Hepatocyte (in vitro differentiated cells): Measurements from ENCODE around the gene PGM1.

Experiments used
- EZH2 ChIP-seq: fragments of 200-600 bp; sonication (generic); IDR thresholded peaks from 2 replicates; pipeline ENCODE4 v1.6.1; 2016; ENCODE audit warnings: antibody characterized with exemption, mild to moderate bottlenecking, borderline replicate concordance
- EZH2phosphoT487 ChIP-seq: fragments of 200-600 bp; sonication (generic); IDR thresholded peaks from one replicate; pipeline ENCODE4 v1.6.1; 2018; ENCODE audit warnings: antibody characterized with exemption, mild to moderate bottlenecking, low read depth, moderate library complexity; ENCODE audit not compliant: unreplicated experiment, severe bottlenecking
- TF ChIP-seq, protein P1 (sequence below): fragments of 200-600 bp; sonication (generic); IDR thresholded peaks from 2 replicates; pipeline ENCODE4 v1.5.1; 2016; ENCODE audit warnings: antibody characterized with exemption, mild to moderate bottlenecking; ENCODE audit not compliant: poor library complexity

DNA sequence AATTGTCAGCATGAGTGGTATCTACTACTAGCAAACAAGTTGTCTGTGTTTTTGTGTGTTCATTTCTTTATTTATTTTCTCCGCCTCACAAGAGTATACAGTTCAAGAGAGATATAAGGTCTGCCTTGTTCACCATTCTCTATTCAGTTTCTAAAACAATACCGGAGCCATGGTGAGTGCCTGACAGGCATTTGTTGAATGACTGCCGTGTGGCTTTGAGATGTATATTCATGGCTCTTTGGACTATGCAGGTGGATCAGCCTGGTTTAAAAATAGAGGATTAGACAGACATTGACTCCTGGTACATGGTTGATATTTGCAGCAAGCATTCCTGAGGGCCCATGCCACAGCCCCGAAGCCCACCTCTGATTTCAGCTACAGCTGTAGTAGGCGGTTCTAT, 89.7 kb downstream of the PGM1 start:
- TF ChIP-seq, protein P1, sequence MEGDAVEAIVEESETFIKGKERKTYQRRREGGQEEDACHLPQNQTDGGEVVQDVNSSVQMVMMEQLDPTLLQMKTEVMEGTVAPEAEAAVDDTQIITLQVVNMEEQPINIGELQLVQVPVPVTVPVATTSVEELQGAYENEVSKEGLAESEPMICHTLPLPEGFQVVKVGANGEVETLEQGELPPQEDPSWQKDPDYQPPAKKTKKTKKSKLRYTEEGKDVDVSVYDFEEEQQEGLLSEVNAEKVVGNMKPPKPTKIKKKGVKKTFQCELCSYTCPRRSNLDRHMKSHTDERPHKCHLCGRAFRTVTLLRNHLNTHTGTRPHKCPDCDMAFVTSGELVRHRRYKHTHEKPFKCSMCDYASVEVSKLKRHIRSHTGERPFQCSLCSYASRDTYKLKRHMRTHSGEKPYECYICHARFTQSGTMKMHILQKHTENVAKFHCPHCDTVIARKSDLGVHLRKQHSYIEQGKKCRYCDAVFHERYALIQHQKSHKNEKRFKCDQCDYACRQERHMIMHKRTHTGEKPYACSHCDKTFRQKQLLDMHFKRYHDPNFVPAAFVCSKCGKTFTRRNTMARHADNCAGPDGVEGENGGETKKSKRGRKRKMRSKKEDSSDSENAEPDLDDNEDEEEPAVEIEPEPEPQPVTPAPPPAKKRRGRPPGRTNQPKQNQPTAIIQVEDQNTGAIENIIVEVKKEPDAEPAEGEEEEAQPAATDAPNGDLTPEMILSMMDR, result no peak
- TF ChIP-seq EZH2, result no peak
- TF ChIP-seq EZH2phosphoT487, result no peak
